Naive thymus-derived CD8-positive, alpha-beta T cell (primary cell): Measurements from ENCODE around the gene SLCO2A1. TPM values are rescaled to one million over a fixed set of nuclear protein-coding genes. Genes with fewer than 3 reads are reported as not detected.
"Not testable (repeated sequence)": the region's sequence is repeated elsewhere in the genome, so short reads cannot be mapped to it uniquely, and the experiment has no call there.

ENCODE experiments used
- ATAC-seq, 2 donors: fragments of 150-1000 bp; cut with Tn5 transposase in 1 of 2; sonication (Bioruptor Pico), chemical (Tn5 transposase) in 1 of 2; 1 replicate in 1 of 2; 2 replicates in 1 of 2; pipeline ENCODE4 v1.10.0; 2021; ENCODE audit warnings: mild to moderate bottlenecking in 2 of 2, moderate library complexity in 2 of 2
- POLR2A ChIA-PET: fragments of 350-600 bp; sonication (Branson Sonifier 250); formaldehyde crosslinking; loops from one replicate; lab custom pipeline; 2021; ENCODE audit warnings: antibody characterized with exemption; lab: Charles Lee
- DNase-seq, 10 donors: peaks; one replicate each; pipeline versions ENCODE4 v3.0.0 to v3.0.0-alpha.2; 2020 to 2022
- H3K27ac Mint-ChIP-seq, 10 donors: one replicate each; pipeline ENCODE4 v1.8.0; 2020 to 2022; ENCODE audit warnings: mild to moderate bottlenecking in 10 of 10, mixed read lengths in 10 of 10, moderate library complexity in 4 of 10, inconsistent platforms in 1 of 10
- H3K27me3 Mint-ChIP-seq, 5 donors: one replicate each; pipeline ENCODE4 v1.8.0; 2021 to 2022; ENCODE audit warnings: mixed read lengths in 5 of 5
- H3K36me3 Mint-ChIP-seq, 3 donors: one replicate each; pipeline ENCODE4 v1.8.0; 2020 to 2022; ENCODE audit warnings: mixed read lengths in 3 of 3, mild to moderate bottlenecking in 2 of 3, inconsistent platforms in 1 of 3
- H3K4me1 Mint-ChIP-seq, 4 donors: one replicate each; pipeline ENCODE4 v1.8.0; 2021 to 2022; ENCODE audit warnings: mixed read lengths in 4 of 4
- H3K4me3 Mint-ChIP-seq, 10 donors: one replicate each; pipeline ENCODE4 v1.8.0; 2020 to 2022; ENCODE audit warnings: mild to moderate bottlenecking in 10 of 10, mixed read lengths in 10 of 10, moderate library complexity in 6 of 10, inconsistent platforms in 1 of 10
- H3K9me3 Mint-ChIP-seq, 9 donors: one replicate each; pipeline ENCODE4 v1.8.0; 2020 to 2022; ENCODE audit warnings: mixed read lengths in 9 of 9, mild to moderate bottlenecking in 3 of 9, inconsistent platforms in 1 of 9, moderate library complexity in 1 of 9
- polyA plus RNA-seq, 3 donors: library from polyadenylated mRNA; unstranded; fragments of 300-500 nt; fragmentation: Illumina TruSeq; gene quantifications; one replicate each; pipeline ENCODE4 v1.2.3, GENCODE V29; 2021
- total RNA-seq, 8 experiments: library from RNA in 2 of 8; stranded (reverse) in 2 of 8; gene quantifications; one replicate each; pipeline ENCODE4 v1.2.3 and lab custom pipeline; 2021 to 2026

SLCO2A1 gene
- total and polyA plus RNA-seq, 5 experiments from 2014 or later: not detected

DNA sequence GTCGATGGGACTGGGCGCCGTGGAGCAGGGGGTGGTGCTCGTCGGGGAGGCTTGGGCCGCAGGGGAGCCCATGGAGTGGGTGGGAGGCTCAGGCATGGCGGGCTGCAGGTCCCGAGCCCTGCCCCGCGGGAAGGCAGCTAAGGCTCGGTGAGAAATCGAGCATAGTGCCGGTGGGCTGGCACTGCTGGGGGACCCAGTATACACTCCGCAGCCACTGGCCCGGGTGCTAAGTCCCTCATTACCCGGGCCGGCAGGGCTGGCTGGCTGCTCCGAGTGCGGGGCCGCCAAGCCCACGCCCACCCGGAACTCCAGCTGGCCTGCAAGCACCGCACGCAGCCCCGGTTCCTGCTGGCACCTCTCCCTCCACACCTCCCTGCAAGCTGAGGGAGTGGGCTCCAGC is 40.6 kb upstream of the SLCO2A1 start:
- H3K4me1 Mint-ChIP-seq, ATAC-seq, DNase-seq, H3K36me3 Mint-ChIP-seq, POLR2A ChIA-PET, H3K9me3 Mint-ChIP-seq, H3K4me3 Mint-ChIP-seq, H3K27me3 Mint-ChIP-seq, H3K27ac Mint-ChIP-seq: not testable (repeated sequence)

GRCh38 chr3:134068429-134068828 is 38.7 kb upstream of the SLCO2A1 start:
- Mint-ChIP-seq H3K4me1 (peaks cover 0 to 1% (median 0%) of the 10 kb centered on the region in 4 donors), H3K36me3 (no peaks in the 10 kb centered on the region), H3K27me3 (peaks cover 0 to 10% (median 0%) of the 10 kb centered on the region in 5 donors), H3K9me3 (peaks cover 0 to 2% (median 0%) of the 10 kb centered on the region in 9 donors), H3K4me3 (no peak overlapping the region), H3K27ac (peak overlapping the region in 1 of 10 donors; percentile 24)
- POLR2A ChIA-PET: no interaction called here
- no peak for DNase-seq
- ATAC-seq: no peak

GRCh38 chr3:134067531-134068161 is 37.9 kb upstream of the SLCO2A1 start:
- no peaks in the 10 kb centered on the region for H3K36me3 Mint-ChIP-seq
- no peak overlapping the region for H3K4me3 Mint-ChIP-seq
- H3K27me3 Mint-ChIP-seq: peaks cover 0 to 14% (median 0%) of the 10 kb centered on the region in 5 donors
- no peak overlapping the region for H3K27ac Mint-ChIP-seq
- peaks cover 0 to 2% (median 0%) of the 10 kb centered on the region in 9 donors for H3K9me3 Mint-ChIP-seq
- DNase-seq (no peak), ATAC-seq (no peak)
- POLR2A ChIA-PET: no interaction called here
- H3K4me1 Mint-ChIP-seq: peaks cover 0 to 1% (median 0%) of the 10 kb centered on the region in 4 donors

DNA sequence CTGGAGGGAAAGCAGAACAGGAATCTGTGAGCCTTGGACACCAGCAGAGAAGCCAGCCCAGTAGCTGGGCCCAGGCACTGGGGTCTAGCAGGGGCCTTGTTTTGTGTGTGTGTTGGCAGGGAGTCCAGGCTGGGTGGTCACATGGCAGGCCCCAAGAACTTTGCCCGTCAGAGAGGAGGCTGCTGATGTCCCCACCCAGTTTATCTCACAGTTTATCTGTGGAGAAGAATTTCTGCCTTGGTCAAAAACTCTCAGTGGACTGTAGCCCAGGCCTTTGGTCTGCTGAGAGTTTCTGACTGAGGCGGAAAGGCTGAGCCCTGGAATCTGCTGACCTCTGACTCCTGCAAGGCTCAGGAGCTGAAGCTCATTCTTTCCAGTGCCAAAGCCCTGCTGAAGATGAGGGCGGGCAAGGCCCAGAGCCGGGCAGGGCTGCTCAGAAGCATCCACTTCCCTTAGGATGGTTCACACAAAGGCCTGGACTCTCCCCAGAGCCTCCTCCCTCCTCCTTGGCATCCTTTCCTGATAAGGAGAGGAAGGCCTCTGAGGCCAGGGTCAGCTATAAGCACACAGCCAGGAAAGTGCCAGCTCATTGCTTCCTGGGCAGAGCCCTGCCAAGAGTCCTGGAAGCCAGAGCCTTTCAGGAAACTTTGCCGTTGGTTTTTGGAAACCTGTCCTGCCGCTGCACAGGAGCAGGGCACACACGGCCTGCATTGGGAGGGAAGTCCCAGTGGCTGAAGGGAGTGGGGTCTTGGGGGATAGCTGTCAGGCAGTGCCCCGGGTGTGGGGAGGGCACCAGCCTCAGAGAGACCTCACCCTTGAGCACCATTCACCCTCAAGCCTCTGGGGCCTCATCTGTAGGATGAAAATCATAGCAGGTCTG is 37.2 kb upstream of the SLCO2A1 start:
- Mint-ChIP-seq H3K4me3 (no peak overlapping the region), H3K4me1 (peaks cover 0 to 1% (median 0%) of the 10 kb centered on the region in 4 donors), H3K36me3 (no peaks in the 10 kb centered on the region), H3K9me3 (peaks cover 0 to 2% (median 0%) of the 10 kb centered on the region in 9 donors), H3K27ac (no peak overlapping the region), H3K27me3 (peaks cover 0 to 14% (median 0%) of the 10 kb centered on the region in 5 donors)
- POLR2A ChIA-PET: no interaction called here
- DNase-seq (no peak), ATAC-seq (no peak)

GRCh38 chr3:134066158-134066541 is 36.4 kb upstream of the SLCO2A1 start:
- Mint-ChIP-seq H3K9me3 (peaks cover 0 to 2% (median 0%) of the 10 kb centered on the region in 9 donors), H3K36me3 (no peaks in the 10 kb centered on the region), H3K27ac (peak overlapping the region in 2 of 10 donors; percentile 2 to 22), H3K27me3 (peaks cover 0 to 14% (median 0%) of the 10 kb centered on the region in 5 donors), H3K4me3 (no peak overlapping the region), H3K4me1 (peaks cover 0 to 1% (median 0%) of the 10 kb centered on the region in 4 donors)
- POLR2A ChIA-PET: no interaction called here
- ATAC-seq: no peak
- no peak for DNase-seq

DNA sequence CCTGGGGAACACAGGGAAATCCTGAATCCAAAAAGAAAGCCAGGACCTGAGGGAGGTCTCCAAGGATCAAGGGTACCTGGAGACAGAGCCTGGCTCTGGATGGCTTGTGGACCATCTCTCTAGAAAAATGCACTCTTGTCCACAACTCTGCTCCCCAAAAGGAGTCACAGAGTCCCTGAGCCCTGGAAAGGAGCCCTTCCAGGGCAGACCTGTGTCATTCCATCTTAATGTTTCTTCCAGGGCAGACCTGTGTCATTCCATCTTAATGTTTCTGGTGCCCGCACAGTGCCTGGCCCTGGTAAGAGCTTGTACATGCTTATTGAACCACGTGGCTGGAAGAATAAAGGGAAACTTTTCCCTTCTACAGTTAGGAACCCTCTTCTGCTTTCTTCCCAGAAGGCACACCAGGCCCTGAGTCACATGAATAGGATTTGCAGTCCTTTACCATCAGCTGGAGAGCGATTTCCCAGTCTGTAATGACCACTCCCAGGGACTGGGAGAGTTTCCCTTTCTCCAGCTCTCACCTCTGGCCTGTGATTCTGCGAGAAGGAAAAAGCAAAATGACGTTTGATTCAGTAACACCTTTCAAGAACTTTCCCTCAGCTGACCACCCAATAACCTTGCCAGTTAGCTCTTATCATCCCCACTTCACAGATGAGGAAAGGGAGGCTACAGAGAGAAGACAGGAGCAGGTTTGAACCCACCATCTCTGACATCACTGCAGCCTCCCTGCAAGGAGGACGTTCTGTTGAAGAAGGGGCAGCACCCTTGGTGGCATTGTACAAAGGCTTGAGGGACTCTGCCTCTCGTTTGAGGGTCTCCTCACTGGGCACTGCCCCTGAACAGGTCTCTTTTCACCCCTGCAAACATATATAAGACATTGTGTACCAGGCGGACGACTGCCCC is 35.8 kb upstream of the SLCO2A1 start:
- Mint-ChIP-seq H3K4me3 (no peak overlapping the region), H3K4me1 (peaks cover 0 to 1% (median 0%) of the 10 kb centered on the region in 4 donors), H3K9me3 (no peaks in the 10 kb centered on the region), H3K36me3 (no peaks in the 10 kb centered on the region), H3K27me3 (peaks cover 0 to 14% (median 0%) of the 10 kb centered on the region in 5 donors), H3K27ac (peak overlapping the region in 1 of 10 donors; percentile 2)
- POLR2A ChIA-PET: no interaction called here
- no peak for ATAC-seq
- DNase-seq: no peak

GRCh38 chr3:134064081-134064480 is 34.4 kb upstream of the SLCO2A1 start:
- H3K27me3 Mint-ChIP-seq: peaks cover 0 to 14% (median 0%) of the 10 kb centered on the region in 5 donors
- DNase-seq: no peak
- peaks cover 0 to 1% (median 0%) of the 10 kb centered on the region in 4 donors for H3K4me1 Mint-ChIP-seq
- H3K27ac Mint-ChIP-seq: no peak overlapping the region
- no peak for ATAC-seq
- H3K9me3 Mint-ChIP-seq: no peaks in the 10 kb centered on the region
- no peaks in the 10 kb centered on the region for H3K36me3 Mint-ChIP-seq
- POLR2A ChIA-PET: no interaction called here
- no peak overlapping the region for H3K4me3 Mint-ChIP-seq

DNA sequence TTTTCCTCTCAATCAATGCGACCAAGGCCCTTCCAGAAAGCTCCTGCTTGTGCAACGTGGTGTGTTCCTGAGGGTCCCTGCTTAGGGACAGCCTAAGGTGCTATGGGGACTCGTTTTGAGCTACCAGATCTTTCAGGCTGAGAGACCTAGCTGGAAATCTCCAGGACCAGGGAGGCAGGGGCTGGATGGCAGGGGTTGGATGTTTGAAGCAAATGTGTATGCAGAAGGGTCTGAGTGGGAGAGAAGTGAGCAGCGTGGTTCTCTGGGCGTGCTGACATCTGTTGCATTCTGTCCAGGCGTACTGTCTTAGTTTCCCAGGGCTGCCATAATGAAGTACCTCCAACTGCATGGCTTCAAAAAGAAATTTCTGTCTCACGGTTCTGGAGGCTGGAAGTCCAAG is 31.7 kb upstream of the SLCO2A1 start:
- ATAC-seq (no peak), DNase-seq (no peak)
- no peak overlapping the region for H3K4me3 Mint-ChIP-seq
- no peaks in the 10 kb centered on the region for H3K9me3 Mint-ChIP-seq
- peaks cover 0 to 14% (median 0%) of the 10 kb centered on the region in 5 donors for H3K27me3 Mint-ChIP-seq
- no peak overlapping the region for H3K27ac Mint-ChIP-seq
- peaks cover 0 to 2% (median under 1%) of the 10 kb centered on the region in 4 donors for H3K4me1 Mint-ChIP-seq
- POLR2A ChIA-PET: no interaction called here
- no peaks in the 10 kb centered on the region for H3K36me3 Mint-ChIP-seq

DNA sequence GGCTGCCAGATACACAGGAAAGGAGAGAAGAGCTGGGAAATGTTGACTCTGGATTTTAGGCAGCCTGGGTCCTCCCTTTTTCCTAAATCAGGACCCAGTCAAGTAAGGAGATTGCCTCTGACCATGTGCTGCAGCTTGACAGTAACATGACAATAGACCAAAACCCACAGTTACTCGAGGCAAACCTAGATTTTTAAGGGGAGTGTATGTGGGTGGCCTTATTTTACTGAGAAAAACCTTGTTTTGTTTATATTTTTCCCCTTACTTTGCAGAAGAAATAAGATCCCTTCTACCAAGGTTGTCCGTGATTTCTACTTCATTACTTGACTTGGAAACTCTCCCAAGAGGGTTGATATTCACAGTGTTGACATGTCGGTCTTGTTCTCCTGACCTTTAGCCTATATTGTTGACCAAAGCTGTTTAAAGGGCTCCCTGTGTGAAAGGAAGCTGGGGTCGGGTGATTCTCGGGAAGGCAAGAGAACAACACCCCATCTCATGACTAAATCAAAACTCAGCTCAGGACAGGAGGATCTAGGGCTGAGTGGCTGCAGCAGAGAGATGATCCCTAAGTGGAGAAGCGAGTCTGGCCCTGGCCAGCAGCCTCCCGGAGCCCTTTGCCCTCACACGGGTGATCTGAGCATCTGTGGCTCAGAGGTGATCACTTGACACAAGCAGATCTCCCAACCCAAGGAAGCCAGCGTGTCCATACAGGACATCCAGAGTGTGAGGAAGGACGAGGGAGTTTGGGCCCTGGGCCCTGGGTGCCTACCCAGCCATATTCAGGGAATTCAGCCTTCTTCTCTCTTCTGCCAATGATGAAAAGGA is 31.0 kb upstream of the SLCO2A1 start:
- ATAC-seq: no peak
- no peak for DNase-seq
- no peak overlapping the region for H3K4me3 Mint-ChIP-seq
- peaks cover 0 to 2% (median under 1%) of the 10 kb centered on the region in 4 donors for H3K4me1 Mint-ChIP-seq
- H3K36me3 Mint-ChIP-seq: no peaks in the 10 kb centered on the region
- no peak overlapping the region for H3K27ac Mint-ChIP-seq
- H3K9me3 Mint-ChIP-seq: no peaks in the 10 kb centered on the region
- peaks cover 0 to 7% (median 0%) of the 10 kb centered on the region in 5 donors for H3K27me3 Mint-ChIP-seq
- POLR2A ChIA-PET: no interaction called here

DNA sequence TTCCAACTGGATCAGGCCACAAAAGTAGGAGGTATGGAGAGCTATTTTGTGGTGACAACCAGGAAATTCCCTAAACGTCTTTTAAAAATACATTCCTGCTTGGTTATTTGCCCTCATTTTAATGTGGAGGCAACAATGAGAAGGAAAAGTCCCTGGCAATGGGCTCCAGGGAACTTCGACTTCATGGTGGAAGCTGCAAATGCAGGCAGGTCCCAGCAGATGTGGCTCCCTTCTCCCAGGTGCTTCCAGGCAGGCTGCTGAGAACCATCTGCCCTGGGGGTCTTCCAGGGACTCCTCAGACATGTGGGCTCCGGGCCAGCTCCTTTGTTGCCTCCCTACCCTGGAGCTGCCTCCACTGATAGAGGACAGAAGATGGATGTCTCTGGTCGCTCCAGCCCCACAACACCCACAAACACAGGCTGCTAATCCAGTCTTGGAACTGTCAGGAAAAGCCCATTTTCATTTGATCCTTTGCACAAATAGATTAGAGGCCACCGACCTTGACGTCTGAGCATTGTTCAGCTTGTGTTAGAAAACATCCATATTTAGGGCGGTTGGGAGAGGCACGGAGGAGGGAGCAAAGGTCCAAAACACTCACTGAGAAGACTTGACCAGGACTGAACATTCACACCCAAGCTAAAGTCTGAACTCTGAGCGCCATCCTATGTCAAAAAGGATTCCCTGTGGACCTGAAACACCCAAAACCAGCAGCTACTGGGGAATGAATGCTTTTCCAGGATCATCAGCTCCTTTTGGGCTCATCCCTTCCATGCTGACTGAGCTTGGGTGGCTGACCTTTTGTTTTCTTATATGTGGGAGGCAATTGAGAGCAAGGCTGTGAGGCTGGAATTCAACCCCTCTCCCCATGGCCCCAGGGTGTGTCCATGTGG is 30.2 kb upstream of the SLCO2A1 start:
- peaks cover 0 to 3% (median 1%) of the 10 kb centered on the region in 4 donors for H3K4me1 Mint-ChIP-seq
- DNase-seq (no peak), ATAC-seq (no peak)
- no peaks in the 10 kb centered on the region for H3K9me3 Mint-ChIP-seq
- H3K4me3 Mint-ChIP-seq: no peak overlapping the region
- no peaks in the 10 kb centered on the region for H3K36me3 Mint-ChIP-seq
- peaks cover 0 to 7% (median 0%) of the 10 kb centered on the region in 5 donors for H3K27me3 Mint-ChIP-seq
- POLR2A ChIA-PET: no interaction called here
- H3K27ac Mint-ChIP-seq: no peak overlapping the region

GRCh38 chr3:134059035-134059601 is 29.4 kb upstream of the SLCO2A1 start:
- no peaks in the 10 kb centered on the region for H3K36me3 Mint-ChIP-seq
- peaks cover 0 to 7% (median 0%) of the 10 kb centered on the region in 5 donors for H3K27me3 Mint-ChIP-seq
- no peak for DNase-seq
- no peak for ATAC-seq
- no peak overlapping the region for H3K27ac Mint-ChIP-seq
- POLR2A ChIA-PET: no interaction called here
- H3K4me3 Mint-ChIP-seq: no peak overlapping the region
- peaks cover 0 to 5% (median 2%) of the 10 kb centered on the region in 4 donors for H3K4me1 Mint-ChIP-seq
- H3K9me3 Mint-ChIP-seq: peaks cover 0 to 2% (median 0%) of the 10 kb centered on the region in 9 donors
